Upper lobe of left lung (tissue), 6 donors: ENCODE measurements around the gene MAT1A. TPM values are rescaled to one million over a fixed set of nuclear protein-coding genes. Genes with fewer than 3 reads are reported as not detected.

Experiments used
- ATAC-seq, 2 donors: fragments of 200-7000 bp; cut with Tn5 transposase; one replicate each; pipeline ENCODE4 v1.9.1; 2022; ENCODE audit warnings: mild to moderate bottlenecking in 2 of 2, moderate library complexity in 2 of 2; ENCODE audit not compliant: low FRiP score in 2 of 2
- DNase-seq, 2 donors: peaks; one replicate each; pipeline ENCODE4 v3.0.0-alpha.2; 2019 to 2020
- H3K27ac ChIP-seq, 4 donors: fragments of 200-600 bp; sonication (generic); one replicate each; pipeline ENCODE4 v1.5.1; 2016 to 2019
- H3K27me3 ChIP-seq, 4 donors: fragments of 200-600 bp; sonication (generic); one replicate each; pipeline ENCODE4 v1.5.1; 2017 to 2019
- H3K36me3 ChIP-seq, 4 donors: fragments of 200-600 bp; sonication (generic); one replicate each; pipeline ENCODE4 v1.5.1; 2016 to 2019
- H3K4me1 ChIP-seq, 4 donors: fragments of 200-600 bp; sonication (generic); one replicate each; pipeline ENCODE4 v1.5.1; 2018 to 2019
- H3K4me3 ChIP-seq, 4 donors: fragments of 200-600 bp; sonication (generic); one replicate each; pipeline ENCODE4 v1.5.1; 2017 to 2019; ENCODE audit warnings: mild to moderate bottlenecking in 2 of 4, moderate library complexity in 1 of 4
- H3K9me3 ChIP-seq, 4 donors: fragments of 200-600 bp; sonication (generic); one replicate each; pipeline ENCODE4 v1.5.1; 2018 to 2019
- CTCF ChIP-seq, 6 experiments: fragments of 450-650 bp in 4 of 6; fragments of 200-600 bp in 2 of 6; sonication (generic) in 2 of 6; IDR thresholded peaks; one replicate each; pipeline ENCODE4 v1.5.1; 2016 to 2019; ENCODE audit warnings: antibody characterized with exemption in 6 of 6
- EP300 ChIP-seq, 4 donors: sonication (generic); formaldehyde crosslinking; IDR thresholded peaks; one replicate each; pipeline ENCODE4 v1.5.1; 2017; ENCODE audit warnings: antibody characterized with exemption in 4 of 4, control low read depth in 2 of 4
- POLR2A ChIP-seq, 4 donors: fragments of 450-650 bp; IDR thresholded peaks; one replicate each; pipeline ENCODE4 v1.5.1; 2016 to 2017; ENCODE audit warnings: antibody characterized with exemption in 4 of 4, mild to moderate bottlenecking in 2 of 4
- POLR2AphosphoS5 ChIP-seq, 2 donors: sonication (generic); formaldehyde crosslinking; IDR thresholded peaks; one replicate each; pipeline ENCODE4 v1.5.1; 2017; ENCODE audit warnings: antibody characterized with exemption in 2 of 2
- WGBS, 2 donors: methylation state at CpG; one replicate each; pipeline ENCODE4 v1.1.5; 2017 to 2018; 5-methylcytosine and 5-hydroxymethylcytosine counted together
- total RNA-seq, 6 donors: library from RNA; depleted of rRNA in 4 of 6; stranded (reverse); fragments of >200 nt in 4 of 6; gene quantifications; one replicate each; pipeline versions ENCODE4 v1.1.0 to v1.2.1, GENCODE V29; 2016 to 2021
- donor health status: DM: no; HTN: no; CAD: no; lungs with moderate emphysema.
- donor health status: DM: no; HTN: yes; CAD: no; lungs with severe emphysema.

The MAT1A gene
- total RNA-seq, 6 donors from 2014 or later, result 0.15 to 2.1 (median 0.73) TPM

- ATAC-seq, result no peak
- no peak overlapping the region for H3K4me3 ChIP-seq
- H3K9me3 ChIP-seq, result peaks cover 0 to 11% (median 5%) of the 10 kb centered on the region in 4 donors
- TF ChIP-seq CTCF (IDR thresholded peaks at IDR 0.05), result no peak
- no peak for TF ChIP-seq EP300 (IDR thresholded peaks at IDR 0.05)
- no peak for TF ChIP-seq POLR2A (IDR thresholded peaks at IDR 0.05)
- TF ChIP-seq POLR2AphosphoS5 (IDR thresholded peaks at IDR 0.05), result no peak
- no peaks in the 10 kb centered on the region for H3K4me1 ChIP-seq
- no peaks in the 10 kb centered on the region for H3K27me3 ChIP-seq
- no peak overlapping the region for H3K27ac ChIP-seq
- 81 to 82% methylated on average over 3 of the region's 3 CpGs for WGBS, 2 donors
- no peaks in the 10 kb centered on the region for H3K36me3 ChIP-seq
- DNase-seq, result no peak
Measured at GRCh38 chr10:80296942-80297341, 7.5 kb upstream of the MAT1A start.

- no peak for ATAC-seq
- Histone ChIP-seq H3K36me3 (no peaks in the 10 kb centered on the region), H3K4me1 (no peaks in the 10 kb centered on the region), H3K27ac (no peak overlapping the region), H3K27me3 (no peaks in the 10 kb centered on the region), H3K4me3 (no peak overlapping the region), H3K9me3 (peaks cover 0 to 5% (median 2%) of the 10 kb centered on the region in 4 donors)
- no peak for TF ChIP-seq POLR2AphosphoS5 (IDR thresholded peaks at IDR 0.05)
- no peak for TF ChIP-seq EP300 (IDR thresholded peaks at IDR 0.05)
- peak in 1 of 2 donors; percentile 52 for DNase-seq
- WGBS, 2 donors, result 82 to 87% methylated on average over 5 to 6 of the region's 6 CpGs
Measured at GRCh38 chr10:80292607-80293239, 3.3 kb upstream of the MAT1A start.

GRCh38 chr10:80290474-80291220 lies 1.2 kb upstream of the MAT1A start:
- WGBS, 2 donors, result 59 to 68% methylated on average over 4 of the region's 4 CpGs
- ATAC-seq (no peak), DNase-seq (no peak)
- Histone ChIP-seq H3K9me3 (no peaks in the 10 kb centered on the region), H3K36me3 (no peaks in the 10 kb centered on the region), H3K4me3 (no peak overlapping the region), H3K27me3 (no peaks in the 10 kb centered on the region), H3K27ac (no peak overlapping the region), H3K4me1 (no peaks in the 10 kb centered on the region)
- TF ChIP-seq CTCF (IDR thresholded peaks at IDR 0.05), result no peak
- TF ChIP-seq EP300 (IDR thresholded peaks at IDR 0.05), result no peak
- no peak for TF ChIP-seq POLR2AphosphoS5 (IDR thresholded peaks at IDR 0.05)
- no peak for TF ChIP-seq POLR2A (IDR thresholded peaks at IDR 0.05)

- Histone ChIP-seq H3K27ac (no peak overlapping the region), H3K9me3 (no peaks in the 10 kb centered on the region), H3K36me3 (no peaks in the 10 kb centered on the region), H3K27me3 (no peaks in the 10 kb centered on the region), H3K4me3 (no peak overlapping the region), H3K4me1 (no peaks in the 10 kb centered on the region)
- TF ChIP-seq POLR2A (IDR thresholded peaks at IDR 0.05) (no peak), POLR2AphosphoS5 (IDR thresholded peaks at IDR 0.05) (no peak), CTCF (IDR thresholded peaks at IDR 0.05) (no peak), EP300 (IDR thresholded peaks at IDR 0.05) (no peak)
- 89 to 92% methylated on average over 5 of the region's 5 CpGs for WGBS, 2 donors
- DNase-seq, result no peak
- ATAC-seq, result no peak
Measured at GRCh38 chr10:80288849-80289248, 609 bp downstream of the MAT1A start.

GRCh38 chr10:80284522-80284921 lies 4.9 kb downstream of the MAT1A start:
- Histone ChIP-seq H3K27me3 (no peaks in the 10 kb centered on the region), H3K36me3 (no peaks in the 10 kb centered on the region), H3K9me3 (no peaks in the 10 kb centered on the region), H3K4me1 (no peaks in the 10 kb centered on the region), H3K4me3 (no peak overlapping the region), H3K27ac (no peak overlapping the region)
- WGBS, 2 donors, result 88% methylated on average over 1 of the region's 1 CpG; no CpG with 5 or more reads in 1 of the 2 donors
- ATAC-seq, result no peak
- no peak for TF ChIP-seq CTCF (IDR thresholded peaks at IDR 0.05)
- TF ChIP-seq EP300 (IDR thresholded peaks at IDR 0.05), result no peak
- no peak for TF ChIP-seq POLR2AphosphoS5 (IDR thresholded peaks at IDR 0.05)
- no peak for TF ChIP-seq POLR2A (IDR thresholded peaks at IDR 0.05)
- no peak for DNase-seq
